ENCODE data around the gene TEX52.

Gene TEX52

GRCh38 chr12:2836574-2836973, 20.3 kb downstream of the TEX52 start:
- no peak for TF ChIP-seq CTCF (IDR thresholded peaks at IDR 0.05; ENCODE audit: low read depth, low read length)
- DNase-seq (ENCODE audit: extremely low read depth, low read depth), result no peak

GRCh38 chr12:2835691-2836403, 21.0 kb downstream of the TEX52 start:
- no peak for TF ChIP-seq CTCF (IDR thresholded peaks at IDR 0.05; ENCODE audit: low read depth, low read length)
- DNase-seq (ENCODE audit: extremely low read depth, low read depth), result no peak

- DNase-seq (ENCODE audit: extremely low read depth, low read depth), result no peak
- TF ChIP-seq CTCF (IDR thresholded peaks at IDR 0.05; ENCODE audit: low read depth, low read length), result no peak; the same call in none of the 2 replicates
These were observed 22.0 kb downstream of the TEX52 start, which contains the start of gene NRIP2 for GRCh38 chr12:2834581-2835491. Gene NRIP2 (minus strand): TSS chr12:2835035. CDS start chr12:2834983, 52 bp downstream.

- no peak for DNase-seq (ENCODE audit: extremely low read depth, low read depth)
- no peak for TF ChIP-seq CTCF (IDR thresholded peaks at IDR 0.05; ENCODE audit: low read depth, low read length)
These were observed 23.0 kb downstream of the TEX52 start for GRCh38 chr12:2833810-2834209.

GRCh38 chr12:2833327-2833726, 23.5 kb downstream of the TEX52 start:
- no peak for TF ChIP-seq CTCF (IDR thresholded peaks at IDR 0.05; ENCODE audit: low read depth, low read length)
- DNase-seq (ENCODE audit: extremely low read depth, low read depth), result no peak

GRCh38 chr12:2832550-2833127, 24.2 kb downstream of the TEX52 start:
- no peak for TF ChIP-seq CTCF (IDR thresholded peaks at IDR 0.05; ENCODE audit: low read depth, low read length)
- no peak for DNase-seq (ENCODE audit: extremely low read depth, low read depth)
